Ascending aorta (tissue), 2 donors: Measurements from ENCODE around the gene TGFA. TPM values are rescaled to one million over a fixed set of nuclear protein-coding genes. Genes with fewer than 3 reads are reported as not detected.

Experiments
- DNase-seq, 2 donors: peaks; one replicate each; pipeline ENCODE4 v3.0.0-alpha.2; 2019; ENCODE audit warnings: low spot score in 2 of 2
- H3K27ac ChIP-seq, 2 donors: fragments of 200-600 bp; sonication (generic); one replicate each; pipeline ENCODE4 v1.5.1; 2016 to 2017; ENCODE audit warnings: mild to moderate bottlenecking in 1 of 2
- H3K27me3 ChIP-seq: fragments of 200-600 bp; sonication (generic); one replicate; pipeline ENCODE4 v1.5.1; 2017
- H3K36me3 ChIP-seq, 2 donors: fragments of 200-600 bp; sonication (generic); one replicate each; pipeline ENCODE4 v1.5.1; 2016
- H3K4me1 ChIP-seq, 2 donors: fragments of 200-600 bp; sonication (generic); one replicate each; pipeline ENCODE4 v1.5.1; 2016 to 2017; ENCODE audit warnings: mild to moderate bottlenecking in 1 of 2
- H3K4me3 ChIP-seq, 2 donors: fragments of 200-600 bp; sonication (generic); one replicate each; pipeline ENCODE4 v1.5.1; 2016 to 2017; ENCODE audit warnings: mild to moderate bottlenecking in 1 of 2
- H3K9me3 ChIP-seq, 2 donors: fragments of 200-600 bp; sonication (generic); one replicate each; pipeline ENCODE4 v1.5.1; 2016
- intact Hi-C: fragments of 100-400 bp; cut with DNase I; formaldehyde crosslinking; loops from one replicate; pipeline ENCODE4 v1.15.1; 2023
- total RNA-seq: library from RNA; depleted of rRNA; stranded (reverse); fragments of >200 nt; gene quantifications from one replicate; pipeline ENCODE4 v1.1.0, GENCODE V29; 2016
- TF ChIP-seq, protein P1 (sequence below), 3 experiments: fragments of 200-600 bp in 2 of 3; fragments of 450-650 bp in 1 of 3; sonication (generic) in 2 of 3; IDR thresholded peaks; one replicate each; pipeline ENCODE4 v1.5.1; 2016 to 2019; ENCODE audit warnings: antibody characterized with exemption in 3 of 3, mild to moderate bottlenecking in 1 of 3, moderate library complexity in 1 of 3

The TGFA gene
- total RNA-seq, 1 donor from 2014 or later = 1.8 TPM

DNA sequence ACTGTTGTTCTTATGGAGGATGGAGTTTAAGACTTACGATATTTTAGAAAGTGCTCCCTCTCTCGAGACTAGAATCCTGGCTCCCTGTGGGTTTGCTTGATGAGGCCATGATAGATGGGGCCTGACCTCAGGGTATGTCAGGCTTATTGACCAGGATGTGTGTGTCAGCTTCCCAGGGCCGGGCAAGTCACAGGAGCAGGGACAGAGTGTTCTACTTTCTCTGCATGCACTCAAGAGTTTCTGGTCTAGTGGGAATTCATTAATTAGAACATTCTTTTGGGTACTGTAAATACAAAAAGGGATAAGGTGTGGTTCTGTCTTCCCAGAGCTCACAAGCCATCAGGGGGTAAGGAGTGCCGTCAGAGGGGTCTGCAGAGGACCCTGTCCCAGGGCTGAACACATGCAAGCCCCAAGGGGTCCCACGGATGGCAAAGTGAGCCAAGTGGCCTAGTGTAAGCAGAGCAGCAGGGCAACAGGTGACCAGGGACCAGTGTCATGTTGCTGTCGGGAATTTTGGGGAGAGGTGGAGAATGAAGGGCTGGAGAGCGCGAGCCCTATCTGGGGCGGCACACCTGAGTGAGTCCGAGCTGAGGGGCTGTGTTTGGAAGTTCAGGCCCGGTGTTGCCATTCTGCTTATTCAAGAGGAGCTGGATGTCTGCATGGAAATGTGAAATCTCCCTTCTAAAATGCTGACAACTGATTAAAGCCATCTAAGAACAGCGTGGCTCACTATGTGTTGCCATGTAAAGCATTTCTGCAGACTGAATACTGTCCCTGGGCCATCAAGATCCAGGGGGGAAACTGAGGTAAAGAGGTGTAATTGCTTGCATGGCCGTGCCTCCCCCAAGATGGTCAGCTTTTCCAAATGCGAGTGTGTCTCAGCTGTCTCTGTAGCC lies 91.4 kb downstream of the TGFA start:
- Histone ChIP-seq H3K36me3 (no peaks in the 10 kb centered on the region), H3K27ac (no peak overlapping the region), H3K27me3 (no peaks in the 10 kb centered on the region), H3K9me3 (no peaks in the 10 kb centered on the region), H3K4me1 (no peaks in the 10 kb centered on the region), H3K4me3 (no peak overlapping the region)
- intact Hi-C loops = no loop called here
- no peak for DNase-seq
- TF ChIP-seq, protein P1, sequence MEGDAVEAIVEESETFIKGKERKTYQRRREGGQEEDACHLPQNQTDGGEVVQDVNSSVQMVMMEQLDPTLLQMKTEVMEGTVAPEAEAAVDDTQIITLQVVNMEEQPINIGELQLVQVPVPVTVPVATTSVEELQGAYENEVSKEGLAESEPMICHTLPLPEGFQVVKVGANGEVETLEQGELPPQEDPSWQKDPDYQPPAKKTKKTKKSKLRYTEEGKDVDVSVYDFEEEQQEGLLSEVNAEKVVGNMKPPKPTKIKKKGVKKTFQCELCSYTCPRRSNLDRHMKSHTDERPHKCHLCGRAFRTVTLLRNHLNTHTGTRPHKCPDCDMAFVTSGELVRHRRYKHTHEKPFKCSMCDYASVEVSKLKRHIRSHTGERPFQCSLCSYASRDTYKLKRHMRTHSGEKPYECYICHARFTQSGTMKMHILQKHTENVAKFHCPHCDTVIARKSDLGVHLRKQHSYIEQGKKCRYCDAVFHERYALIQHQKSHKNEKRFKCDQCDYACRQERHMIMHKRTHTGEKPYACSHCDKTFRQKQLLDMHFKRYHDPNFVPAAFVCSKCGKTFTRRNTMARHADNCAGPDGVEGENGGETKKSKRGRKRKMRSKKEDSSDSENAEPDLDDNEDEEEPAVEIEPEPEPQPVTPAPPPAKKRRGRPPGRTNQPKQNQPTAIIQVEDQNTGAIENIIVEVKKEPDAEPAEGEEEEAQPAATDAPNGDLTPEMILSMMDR (IDR thresholded peaks at IDR 0.05) = no peak

DNA sequence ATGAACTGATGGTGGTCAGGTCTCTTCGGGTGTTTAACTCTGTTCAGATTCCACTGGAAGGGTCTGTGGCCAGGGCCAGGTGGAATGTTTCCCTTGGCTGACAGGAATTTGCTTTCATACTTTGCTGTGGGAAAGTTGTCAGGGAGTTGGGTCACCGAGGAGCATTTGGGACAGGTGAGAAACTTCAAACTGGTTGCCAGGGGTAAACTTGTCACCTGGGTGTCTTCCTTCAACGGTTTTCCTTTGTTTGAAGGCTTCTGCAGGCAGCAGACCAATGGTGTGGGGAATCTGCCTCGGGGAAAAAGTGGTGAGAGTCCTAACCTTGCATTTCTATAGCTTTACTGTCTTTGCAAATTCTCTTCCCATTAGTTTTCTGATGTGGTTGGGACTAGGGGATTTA lies 92.2 kb downstream of the TGFA start:
- no peaks in the 10 kb centered on the region for H3K4me1 ChIP-seq
- TF ChIP-seq, protein P1 (IDR thresholded peaks at IDR 0.05) = no peak
- no peak for DNase-seq
- intact Hi-C loops = no loop called here
- H3K27me3 ChIP-seq = no peaks in the 10 kb centered on the region
- no peak overlapping the region for H3K4me3 ChIP-seq
- no peaks in the 10 kb centered on the region for H3K36me3 ChIP-seq
- H3K27ac ChIP-seq = no peak overlapping the region
- H3K9me3 ChIP-seq = no peaks in the 10 kb centered on the region

DNA sequence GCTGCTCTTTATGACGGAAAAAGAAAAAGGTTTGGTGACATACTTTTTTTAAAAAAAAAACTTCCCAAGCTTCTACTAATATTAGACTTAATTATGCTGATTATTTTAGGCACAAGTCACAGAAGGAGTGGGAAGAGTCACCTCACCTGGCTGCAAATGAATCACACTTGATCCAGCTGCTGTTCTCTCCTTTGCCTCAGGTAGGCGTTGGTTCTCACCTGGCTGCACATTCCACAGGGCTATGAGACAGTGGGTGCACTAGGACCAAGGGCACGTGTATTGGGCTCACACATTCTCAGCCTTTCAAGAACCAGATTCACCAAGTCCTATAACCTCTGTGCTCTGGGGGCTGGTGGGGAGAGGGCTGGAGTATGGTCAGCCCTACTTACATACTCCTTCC lies 93.3 kb downstream of the TGFA start:
- no peaks in the 10 kb centered on the region for H3K9me3 ChIP-seq
- no peak overlapping the region for H3K27ac ChIP-seq
- no peak for DNase-seq
- intact Hi-C loops = no loop called here
- no peak overlapping the region for H3K4me3 ChIP-seq
- no peaks in the 10 kb centered on the region for H3K36me3 ChIP-seq
- H3K27me3 ChIP-seq = no peaks in the 10 kb centered on the region
- TF ChIP-seq, protein P1 (IDR thresholded peaks at IDR 0.05) = no peak
- no peaks in the 10 kb centered on the region for H3K4me1 ChIP-seq

DNA sequence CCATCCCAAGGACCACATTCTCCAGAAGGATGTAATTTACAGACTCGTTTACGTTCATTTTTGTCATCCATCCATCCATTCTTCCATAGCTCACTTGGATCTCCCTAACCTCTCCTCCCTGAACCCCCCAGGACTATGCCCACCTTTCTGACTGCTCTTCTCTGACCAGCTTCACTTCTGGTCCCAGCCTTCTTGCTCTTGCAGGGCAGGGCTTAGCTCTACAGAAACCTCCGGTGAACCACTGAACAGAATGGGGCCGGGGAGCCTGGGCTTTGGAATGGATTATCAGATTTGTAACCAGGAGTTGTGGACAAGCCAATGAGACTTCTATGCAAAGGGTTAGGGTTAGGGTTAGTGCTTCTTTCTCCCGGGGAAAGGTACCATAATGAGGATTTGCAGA lies 95.0 kb downstream of the TGFA start:
- DNase-seq = no peak
- intact Hi-C loops = no loop called here
- no peaks in the 10 kb centered on the region for H3K27me3 ChIP-seq
- H3K27ac ChIP-seq = no peak overlapping the region
- H3K4me1 ChIP-seq = no peaks in the 10 kb centered on the region
- TF ChIP-seq, protein P1 (IDR thresholded peaks at IDR 0.05) = no peak
- H3K4me3 ChIP-seq = no peak overlapping the region
- H3K9me3 ChIP-seq = no peaks in the 10 kb centered on the region
- no peaks in the 10 kb centered on the region for H3K36me3 ChIP-seq

DNA sequence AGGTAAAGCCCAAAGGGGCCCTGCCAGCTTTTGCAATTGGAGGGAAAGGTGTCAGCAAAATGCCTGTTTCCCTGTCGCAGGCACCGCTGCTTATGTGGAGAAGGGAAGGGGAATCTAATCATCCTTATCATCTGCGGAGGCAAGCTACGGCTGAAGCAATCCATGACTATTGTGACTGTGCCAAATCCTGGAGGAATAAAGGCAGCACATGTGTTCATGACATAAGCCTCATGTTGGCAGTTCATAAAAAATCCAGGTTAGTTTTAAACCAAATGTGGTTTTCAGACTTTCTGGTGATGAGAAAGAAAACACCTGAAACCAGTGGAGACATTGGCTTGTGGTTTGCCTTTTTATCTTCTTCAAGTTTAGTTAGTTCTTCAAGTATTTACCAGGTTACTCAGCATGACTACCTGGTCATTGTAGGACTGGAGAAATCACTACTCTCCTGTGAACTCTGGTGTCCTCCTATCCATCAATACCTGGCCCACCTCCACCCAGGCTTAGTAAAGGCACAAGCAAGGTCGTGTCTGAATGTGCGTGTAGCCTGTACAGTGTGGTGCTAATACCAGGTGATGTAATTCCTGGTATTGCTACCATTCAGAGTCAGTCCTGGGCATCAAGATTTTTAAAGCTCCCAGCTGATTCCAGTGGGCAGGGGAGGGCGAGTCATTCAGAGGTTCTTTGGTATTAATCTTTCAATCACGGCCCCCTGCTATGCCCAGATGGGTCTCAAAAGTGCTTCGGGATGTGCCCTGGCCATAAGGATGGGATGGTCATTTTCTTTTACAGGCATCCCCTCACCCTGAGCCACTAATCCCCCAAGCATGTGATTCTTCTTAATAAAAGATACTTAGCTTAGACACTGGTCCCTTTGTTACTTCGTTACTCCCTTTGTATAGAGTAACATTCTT lies 96.8 kb downstream of the TGFA start:
- intact Hi-C loops = no loop called here
- no peak for DNase-seq
- H3K27me3 ChIP-seq = no peaks in the 10 kb centered on the region
- no peaks in the 10 kb centered on the region for H3K9me3 ChIP-seq
- no peaks in the 10 kb centered on the region for H3K4me1 ChIP-seq
- no peak overlapping the region for H3K4me3 ChIP-seq
- no peaks in the 10 kb centered on the region for H3K36me3 ChIP-seq
- TF ChIP-seq, protein P1 (IDR thresholded peaks at IDR 0.05) = no peak
- H3K27ac ChIP-seq = no peak overlapping the region
